ENCODE data around the gene DROSHA.

DNA sequence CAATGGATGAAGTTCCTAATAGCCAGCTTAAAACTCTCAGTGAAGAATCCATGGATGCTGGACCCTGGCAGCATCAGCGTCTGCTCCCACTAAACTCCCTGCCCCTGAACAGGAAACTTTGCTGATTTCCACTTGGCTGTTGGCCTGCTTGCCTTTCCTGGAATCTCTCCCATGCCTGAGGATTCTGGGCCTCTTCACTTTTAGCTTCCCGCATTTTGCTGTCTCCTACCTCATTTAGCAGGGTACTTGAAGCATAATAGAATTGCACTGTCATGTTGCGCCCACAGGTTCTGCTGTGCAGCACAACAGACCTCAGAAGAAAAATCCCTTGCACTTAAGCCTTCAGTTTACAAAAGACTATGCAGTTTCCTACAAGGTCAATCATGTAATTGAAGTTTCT is 127.6 kb downstream of the DROSHA start:
- no peak for TF ChIP-seq MYC (IDR thresholded peaks at IDR 0.05; ENCODE audit: borderline replicate concordance, low read length)
- TF ChIP-seq SMC3 (IDR thresholded peaks at IDR 0.05), result no peak
- no peak for TF ChIP-seq RFX5 (IDR thresholded peaks at IDR 0.05)
- TF ChIP-seq, protein P1, sequence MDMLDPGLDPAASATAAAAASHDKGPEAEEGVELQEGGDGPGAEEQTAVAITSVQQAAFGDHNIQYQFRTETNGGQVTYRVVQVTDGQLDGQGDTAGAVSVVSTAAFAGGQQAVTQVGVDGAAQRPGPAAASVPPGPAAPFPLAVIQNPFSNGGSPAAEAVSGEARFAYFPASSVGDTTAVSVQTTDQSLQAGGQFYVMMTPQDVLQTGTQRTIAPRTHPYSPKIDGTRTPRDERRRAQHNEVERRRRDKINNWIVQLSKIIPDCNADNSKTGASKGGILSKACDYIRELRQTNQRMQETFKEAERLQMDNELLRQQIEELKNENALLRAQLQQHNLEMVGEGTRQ (IDR thresholded peaks at IDR 0.05), result no peak
- no peak for TF ChIP-seq CEBPB (IDR thresholded peaks at IDR 0.05)
- no peak for TF ChIP-seq RAD21 (conservative IDR thresholded peaks at IDR 0.05 in 1 of 2, IDR thresholded peaks at IDR 0.05 in 1 of 2)

Measured in A549 (cell line).